Measurements from ENCODE around the gene MFSD6.

Gene MFSD6

DNA sequence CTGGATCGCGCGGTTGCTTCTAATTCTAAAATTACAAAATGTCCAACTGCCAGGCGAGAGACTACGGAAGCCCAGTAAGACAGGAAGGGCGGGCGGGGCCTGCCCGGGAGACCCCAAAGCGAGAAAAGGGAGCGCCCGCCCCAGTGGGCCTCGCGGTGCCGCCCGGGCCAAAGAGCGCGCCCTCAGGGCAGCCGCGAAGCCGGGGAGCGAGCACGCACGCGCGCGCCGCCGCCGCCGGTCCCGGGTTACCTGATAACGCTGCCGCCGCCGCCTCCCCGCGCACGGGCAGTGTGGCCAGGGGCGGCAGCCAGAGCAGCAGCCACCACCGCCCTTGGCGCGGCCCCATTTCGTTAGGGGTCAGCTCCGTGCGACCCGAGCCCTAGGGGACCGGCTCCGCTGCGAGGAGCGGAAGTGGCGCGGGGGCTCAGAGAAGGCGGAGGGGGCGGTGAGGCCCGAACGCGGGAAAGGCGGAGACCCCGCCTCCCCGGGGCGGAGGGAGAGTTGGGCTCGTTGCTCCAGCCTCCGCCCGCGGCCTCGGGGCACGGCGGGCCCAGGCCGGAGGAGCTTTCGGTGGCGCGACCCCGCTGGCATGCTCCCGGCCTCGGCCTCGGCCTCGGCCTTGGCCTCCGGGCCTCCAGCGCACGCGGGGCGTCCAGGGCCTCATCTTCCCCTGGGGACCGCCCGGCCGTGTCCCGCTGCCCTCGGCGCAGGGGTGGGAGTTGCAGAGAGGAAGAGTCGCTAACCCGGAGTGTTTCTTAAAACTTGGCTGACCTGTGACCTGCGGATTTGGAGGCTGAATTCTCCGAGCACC is 126.4 kb downstream of the MFSD6 start, which contains the start of gene NEMP2:
NEMP2 (minus strand) TSS at position 413 of the 811 bp plus-strand sequence; CDS start at position 346, 67 bp downstream.
- peak; percentile 82 for DNase-seq

DNA sequence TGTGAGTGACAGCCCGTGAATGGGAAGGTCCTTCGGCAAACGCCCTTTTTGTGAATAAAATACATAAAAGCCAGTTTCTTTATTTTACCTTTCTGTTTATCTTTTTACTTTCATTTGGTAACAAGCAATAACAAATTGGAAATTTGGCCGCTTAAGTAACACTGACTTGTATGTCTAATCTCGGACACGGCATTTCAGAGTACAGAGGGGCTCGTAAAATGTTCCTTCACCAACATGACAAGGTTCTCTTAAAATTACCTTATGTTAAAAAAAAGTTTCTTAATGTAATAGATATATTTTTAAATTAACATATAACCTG is 126.9 kb downstream of the MFSD6 start:
- no peak for DNase-seq

DNA sequence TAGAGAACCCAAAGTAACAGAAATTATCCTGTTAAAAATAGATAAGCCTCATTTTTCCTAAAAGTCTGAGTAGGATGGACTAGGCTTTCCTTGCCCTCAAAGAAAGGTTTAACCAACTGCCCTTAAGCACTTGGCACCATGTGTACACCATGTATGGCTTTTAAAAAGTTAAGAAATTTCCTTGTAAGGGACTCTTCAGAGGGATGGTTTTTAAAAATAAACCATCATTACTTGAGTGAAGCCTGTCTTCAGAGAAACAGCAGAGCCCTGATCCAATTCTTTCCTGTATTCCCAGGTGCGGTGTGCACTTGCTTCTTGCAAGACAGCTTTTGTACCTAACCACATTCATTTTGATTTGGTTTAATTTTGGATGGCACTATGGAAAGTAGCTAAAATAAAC is 127.4 kb downstream of the MFSD6 start:
- DNase-seq = no peak

DNA sequence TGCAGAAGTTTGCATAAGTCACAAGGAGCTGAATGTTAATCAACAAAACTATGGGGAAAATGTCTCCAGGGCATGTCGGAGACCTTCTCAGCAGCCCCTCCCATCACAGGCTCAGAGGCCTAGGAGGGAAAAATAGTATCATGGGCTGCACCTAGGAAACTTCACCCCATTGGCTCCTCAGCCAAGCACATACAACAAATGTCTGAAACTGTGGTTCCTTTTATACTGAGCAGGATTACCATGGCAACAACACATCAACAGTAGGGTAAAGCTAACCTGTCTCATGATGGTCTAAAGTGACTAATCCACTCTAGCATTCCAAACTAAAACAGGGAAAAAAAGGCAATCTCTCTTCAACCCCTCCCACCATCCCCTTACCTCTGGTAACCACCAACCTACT is 129.6 kb downstream of the MFSD6 start:
- no peak for DNase-seq

DNA sequence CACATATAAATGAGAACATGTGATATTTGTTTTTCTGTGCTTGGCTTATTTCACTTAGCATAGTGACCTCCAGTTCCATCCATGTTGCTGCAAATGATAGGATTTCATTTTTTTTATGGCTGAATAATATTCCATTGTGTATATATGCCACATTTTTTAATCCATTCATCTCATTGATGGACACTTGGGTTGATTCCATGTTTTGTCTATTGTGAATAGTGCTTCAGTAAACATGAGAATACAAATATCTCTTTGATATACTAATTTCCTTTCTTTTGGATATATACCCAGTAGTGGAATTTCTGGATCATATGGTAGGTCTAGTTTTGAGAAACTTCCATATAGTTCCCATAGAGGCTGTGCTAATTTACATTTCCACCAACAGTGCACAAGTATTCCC is 130.0 kb downstream of the MFSD6 start:
- DNase-seq = no peak

DNA sequence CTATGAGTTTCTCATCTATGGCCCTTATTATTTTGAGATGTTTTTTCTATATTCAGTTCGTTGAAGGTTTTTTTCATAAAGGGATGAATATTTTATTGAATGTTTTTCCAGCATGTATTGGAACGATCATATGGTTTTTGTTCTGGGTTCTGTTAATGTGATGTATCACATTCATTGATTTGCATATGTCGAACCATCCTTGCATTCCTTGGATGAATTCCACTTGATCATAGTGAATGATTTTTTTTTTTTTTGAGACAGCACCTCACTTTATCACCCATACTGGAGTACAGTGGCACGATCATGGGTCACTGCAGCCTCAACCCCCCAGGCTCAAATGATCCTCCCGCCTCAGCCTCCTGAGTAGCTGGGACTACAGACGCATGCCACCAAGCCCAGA is 131.9 kb downstream of the MFSD6 start:
- DNase-seq = no peak

DNA sequence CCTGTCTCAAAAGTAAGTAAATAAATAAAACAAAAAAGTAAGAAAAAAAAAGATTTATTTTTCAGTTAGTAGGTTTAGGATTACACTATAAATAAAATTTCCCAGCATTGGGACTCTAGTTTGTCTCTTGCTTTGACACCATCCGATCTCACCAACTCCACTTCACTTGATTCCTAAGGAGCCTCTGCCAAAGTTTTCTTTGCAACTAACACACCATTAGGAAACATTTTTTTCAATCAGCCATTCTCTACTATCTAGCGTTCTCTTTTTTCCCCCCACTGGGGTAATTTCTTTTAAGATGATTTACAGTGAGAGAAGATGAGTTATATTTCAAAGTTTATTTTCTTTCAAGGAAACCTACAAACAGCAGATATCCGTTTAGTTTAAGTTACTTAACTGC is 136.9 kb downstream of the MFSD6 start:
- DNase-seq = no peak

DNA sequence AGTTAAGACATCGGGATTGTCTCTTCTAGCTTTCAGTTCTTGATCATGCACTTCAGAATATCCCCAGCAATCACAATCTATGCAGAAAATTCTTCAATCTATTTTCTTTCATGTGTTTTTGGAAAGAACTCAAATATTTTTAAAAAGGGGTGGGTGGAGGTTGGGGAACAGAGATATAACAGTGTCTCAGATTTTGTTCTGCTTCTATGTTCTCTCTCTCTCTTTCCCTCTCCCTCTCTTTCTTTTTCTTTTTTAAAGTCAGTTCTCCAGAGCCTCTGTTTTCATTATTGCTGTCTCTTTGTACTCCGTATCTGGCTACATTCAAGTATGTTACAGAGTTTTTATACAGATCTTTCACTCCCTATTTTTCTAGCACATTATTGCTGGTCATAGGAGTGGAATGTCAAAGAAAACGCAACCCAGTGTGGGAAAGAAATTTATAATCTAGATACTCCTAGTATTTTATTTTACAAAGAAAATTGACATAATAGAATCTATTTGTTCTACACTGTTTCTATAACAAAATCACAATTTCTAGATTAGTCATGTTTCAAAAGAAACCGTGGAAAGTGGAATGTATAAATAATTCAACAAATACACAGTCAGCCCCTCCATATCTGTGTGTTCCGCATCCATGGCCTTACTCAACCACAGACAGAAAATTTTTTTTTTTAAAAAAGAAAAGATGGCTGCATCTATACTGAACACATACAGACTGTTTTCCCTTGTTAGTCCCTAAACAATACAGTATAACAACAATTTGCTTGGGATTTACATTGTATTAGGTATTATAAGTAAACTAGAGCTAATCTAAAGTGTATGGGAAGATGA is 137.6 kb downstream of the MFSD6 start:
- no peak for DNase-seq

DNA sequence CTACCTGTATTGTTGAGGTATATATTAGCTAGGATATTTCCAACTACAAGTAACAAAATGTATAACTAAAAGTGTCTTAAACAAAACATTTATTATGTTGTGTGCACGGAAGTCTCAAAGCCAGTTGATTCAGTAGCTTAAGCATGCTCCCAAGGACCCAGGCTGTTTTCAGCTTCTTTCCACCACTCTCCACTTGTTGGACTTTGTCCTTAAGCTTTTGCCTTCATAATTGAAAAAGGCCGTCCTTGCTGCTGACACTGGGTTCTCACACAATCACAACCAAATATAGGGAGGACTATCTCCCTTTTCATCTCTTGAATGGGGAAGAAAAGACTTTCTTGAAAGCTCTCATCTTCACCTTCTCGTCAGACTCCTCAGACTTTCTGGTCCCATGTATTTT is 138.6 kb downstream of the MFSD6 start:
- DNase-seq = no peak

DNA sequence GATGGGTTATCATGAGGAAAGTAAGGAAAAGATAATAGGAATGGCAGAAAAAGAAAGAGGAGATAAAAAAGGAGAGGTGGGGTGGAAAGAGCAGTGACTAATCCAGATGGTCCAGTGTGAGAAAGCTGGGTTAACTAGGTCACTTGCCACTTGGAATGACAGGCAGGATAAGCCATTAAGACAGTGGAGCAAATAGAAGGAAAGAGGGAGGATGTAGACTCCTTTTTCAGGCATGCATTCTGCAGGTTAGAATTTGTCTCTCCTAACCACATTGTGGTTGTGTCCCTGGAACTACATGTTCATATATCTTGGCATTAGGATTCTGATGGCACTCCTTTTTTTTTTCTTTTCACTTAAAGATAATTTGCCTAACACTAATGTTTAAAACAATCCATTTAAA is 139.7 kb downstream of the MFSD6 start:
- DNase-seq = no peak

DNA sequence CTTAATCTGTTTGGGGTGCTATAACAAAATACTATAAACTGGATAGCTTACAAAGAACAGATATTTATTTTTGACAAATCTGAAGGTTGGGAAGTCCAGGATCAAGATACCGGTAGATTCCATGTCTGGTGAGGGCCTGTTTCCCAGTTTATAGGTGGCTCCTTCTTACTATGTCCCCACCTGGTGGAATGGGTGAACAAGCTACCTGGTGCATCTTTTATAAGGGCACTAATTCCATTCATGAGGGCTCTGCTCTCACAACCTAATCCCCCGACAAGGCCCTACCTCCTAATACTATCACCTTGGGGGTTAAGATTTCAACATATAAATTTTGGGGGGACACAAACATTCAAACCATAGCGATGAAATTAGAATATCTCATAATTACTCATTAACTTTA is 142.0 kb downstream of the MFSD6 start:
- no peak for DNase-seq

Data from stimulated activated naive CD4-positive, alpha-beta T cell treated with Interleukin-2 at 50 U/mL for 16 hours (primary cell).